ENCODE measurements around the gene PKP4. TPM values are rescaled to one million over a fixed set of nuclear protein-coding genes. Genes with fewer than 3 reads are reported as not detected.
A peak's percentile ranks its signal among the peaks of the same experiment; 100 is the strongest.

Gene PKP4
- total and polyA plus RNA-seq, 9 of the 15 experiments (the other 6 are each of a cell fraction or from before 2014, with no cell fraction given), result 24.6 to 99.1 (median 74.0) TPM

- TF ChIP-seq ZNF518B (CRISPR knock-in tag; IDR thresholded peaks at IDR 0.05) (no peak), MTA2 (IDR thresholded peaks at IDR 0.05; ENCODE audit: low read depth) (no peak)
These were observed 507 bp downstream of the PKP4 start (continued) for GRCh38 chr2:158457092-158457825.

GRCh38 chr2:158457826-158458616, 1.3 kb downstream of the PKP4 start:
- under 1% methylated on average over 59 of the region's 61 CpGs for WGBS (ENCODE audit: insufficient coverage, low coverage, missing lambda C conversion rate)
- peaks cover 19 to 25% of the 10 kb centered on the region in 2 experiments for H3K4me1 ChIP-seq (replicated peaks in 1 of 2; ENCODE audit: control insufficient read depth in 2 of 2, insufficient read depth in 2 of 2, low read length in 2 of 2)
- no peaks in the 10 kb centered on the region for H3K9me3 ChIP-seq (replicated peaks; ENCODE audit: control insufficient read depth, insufficient read depth, low read depth, low read length)
- peaks cover 27% of the 10 kb centered on the region for H4K20me1 ChIP-seq (replicated peaks; ENCODE audit: control insufficient read depth, insufficient read depth, low read length)
- no TSS peak for BruUV-seq (replicated peaks)
- peak overlapping the region; percentile 85 to 98 for H3K9ac ChIP-seq (ENCODE audit: insufficient read depth in 1 of 2, low read depth in 2 of 2, low read length in 2 of 2)
- H2AFZ ChIP-seq (ENCODE audit: low read depth, low read length), result peak overlapping the region; percentile 86
- peak overlapping the region; percentile 85 for H3K4me3 ChIP-seq
- intact Hi-C loops (cut with micrococcal nuclease), result loop anchor here (5.0 to 10.0 kb wide), 4 partner anchors 141 to 289 kb away; no protein-coding TSS in a partner anchor
- peaks cover 20% of the 10 kb centered on the region for H3K36me3 ChIP-seq (ENCODE audit: control insufficient read depth, insufficient read depth, low read length)
- peaks cover 60% of the 10 kb centered on the region for H3K79me2 ChIP-seq (ENCODE audit: control insufficient read depth, insufficient read depth, low read length)
- no peaks in the 10 kb centered on the region for H3K9me1 ChIP-seq (ENCODE audit: control insufficient read depth, insufficient read depth, low read length)
- ATAC-seq, result peak; percentile 83
- H3K4me2 ChIP-seq (ENCODE audit: insufficient read depth, low read length), result peak overlapping the region; percentile 92
- peak; percentile 69 to 87 (median 72) for DNase-seq (ENCODE audit: extremely low read depth in 1 of 4, low spot score in 3 of 4)
- POLR2A ChIA-PET, result interaction anchor here (0.7 to 3.1 kb wide), 11 partner anchors 7 to 1213 kb away, joined by 3 to 10 read pairs (median 4); no protein-coding TSS in a partner anchor
- in situ Hi-C loops (cut with MboI), result no loop called here
- FAIRE-seq, result peak; percentile 15
- no peaks in the 10 kb centered on the region for H3K27me3 ChIP-seq (ENCODE audit: control insufficient read depth in 2 of 2, insufficient read depth in 2 of 2, low read length in 2 of 2)
- CTCF ChIA-PET (ENCODE audit: low intra/inter-chr PET ratio), result no interaction called here
- H3K27ac ChIP-seq (ENCODE audit: extremely low read depth, low read depth, low read length), result peak overlapping the region; percentile 84
- TF ChIP-seq SNIP1 (IDR thresholded peaks at IDR 0.05; ENCODE audit: low read depth) (no peak), ZNF277 (CRISPR knock-in tag; IDR thresholded peaks at IDR 0.05; ENCODE audit: borderline replicate concordance) (no peak), ARID2 (IDR thresholded peaks at IDR 0.05) (no peak), UBTF (IDR thresholded peaks at IDR 0.05; ENCODE audit: borderline replicate concordance in 1 of 2, low read depth in 2 of 2, low read length in 2 of 2) (peak; percentile 97; a peak in 3 of 4 replicates), POLR2H (tag; IDR thresholded peaks at IDR 0.05; ENCODE audit: low read depth) (no peak), TCF3 (CRISPR knock-in tag; IDR thresholded peaks at IDR 0.05) (no peak), GTF2E2 (tag; IDR thresholded peaks at IDR 0.05) (no peak)
